GM12878 (cell line): ENCODE measurements around the gene DYSF. TPM values are rescaled to one million over a fixed set of nuclear protein-coding genes. Genes with fewer than 3 reads are reported as not detected.

Experiments used
- ATAC-seq: fragments of 200-7000 bp; cut with Tn5 transposase; 3 replicates; pipeline ENCODE4 v1.9.1; 2020; ENCODE audit warnings: mild to moderate bottlenecking, moderate library complexity
- BruUV-seq: library from RNA; stranded (reverse); fragments of 400-500 nt; replicated peaks from 2 replicates; lab custom pipeline; 2021; lab: Mats Ljungman, UMichigan
- CTCF ChIA-PET: fragments of 300-600 bp; sonication (Branson Sonifier 250); formaldehyde crosslinking; extraction: SDS; loops from one replicate; lab custom pipeline; 2021; ENCODE audit warnings: inconsistent platforms; lab: Yijun Ruan, JAX
- POLR2A ChIA-PET: fragments of 350-600 bp; formaldehyde crosslinking; extraction: SDS; loops from one replicate; lab custom pipeline; 2021; ENCODE audit warnings: inconsistent platforms; lab: Charles Lee
- RAD21 ChIA-PET: fragments of 300-600 bp; sonication (Branson Sonifier 250); formaldehyde crosslinking; loops from one replicate; lab custom pipeline; 2023; ENCODE audit warnings: antibody characterized with exemption; ENCODE audit not compliant: unreplicated experiment; lab: Charles Lee
- SMC1A ChIA-PET: fragments of 300-600 bp; sonication (Branson Sonifier 250); formaldehyde crosslinking; loops from one replicate; lab custom pipeline; 2023; ENCODE audit not compliant: unreplicated experiment, uncharacterized antibody; lab: Charles Lee
- DNase-seq: peaks from one replicate; pipeline ENCODE4 v3.0.0-alpha.2; 2011; ENCODE audit warnings: low read depth, low spot score
- FAIRE-seq: peaks from 3 replicates; lab custom pipeline; 2011; peaks lifted over from hg19 to GRCh38; lab: Jason Lieb, UNC
- H2AFZ ChIP-seq: 2 replicates; pipeline ENCODE4 v1.6.0; 2011; ENCODE audit warnings: low read depth, low read length, control low read depth; ENCODE audit not compliant: control insufficient read depth
- H3K27ac ChIP-seq: 2 replicates; pipeline ENCODE4 v1.5.1; 2011; ENCODE audit warnings: control low read depth; ENCODE audit not compliant: control insufficient read depth, insufficient read depth
- H3K27me3 ChIP-seq, 2 experiments: replicated peaks in 1 of 2; 2 replicates each; pipeline versions ENCODE4 v1.6.0 to v1.6.1; 2011; ENCODE audit warnings: low read length in 1 of 2; ENCODE audit not compliant: control insufficient read depth in 2 of 2, insufficient read depth in 2 of 2
- H3K36me3 ChIP-seq, 2 experiments: 2 replicates each; pipeline ENCODE4 v1.5.1; 2011; ENCODE audit warnings: low read length in 1 of 2; ENCODE audit not compliant: control insufficient read depth in 2 of 2, insufficient read depth in 2 of 2
- H3K4me1 ChIP-seq: 2 replicates; pipeline ENCODE4 v1.6.1; 2011; ENCODE audit warnings: mild to moderate bottlenecking, low read length, moderate library complexity, mixed read lengths; ENCODE audit not compliant: control insufficient read depth, insufficient read depth
- H3K4me2 ChIP-seq: 2 replicates; pipeline ENCODE4 v1.6.0; 2011; ENCODE audit warnings: control low read depth; ENCODE audit not compliant: control insufficient read depth, insufficient read depth
- H3K4me3 ChIP-seq: fragments of 200-600 bp; sonication (generic); 2 replicates; pipeline ENCODE4 v1.5.1; 2016
- H3K79me2 ChIP-seq: 2 replicates; pipeline ENCODE4 v1.6.0; 2011; ENCODE audit warnings: low read length; ENCODE audit not compliant: control insufficient read depth, insufficient read depth
- H3K9ac ChIP-seq: 2 replicates; pipeline ENCODE4 v1.8.0; 2011; ENCODE audit warnings: low read length, control low read depth, mixed read lengths; ENCODE audit not compliant: control insufficient read depth, insufficient read depth
- H3K9me3 ChIP-seq: replicated peaks from 3 replicates; pipeline ENCODE4 v1.5.1; 2011; ENCODE audit warnings: mild to moderate bottlenecking, low read length; ENCODE audit not compliant: control insufficient read depth, insufficient read depth
- H4K20me1 ChIP-seq: 2 replicates; pipeline ENCODE4 v1.6.0; 2011; ENCODE audit not compliant: control insufficient read depth, insufficient read depth
- RCOR1 ChIP-seq: conservative IDR thresholded peaks from 2 replicates; pipeline ENCODE4 v1.6.1; 2012; ENCODE audit warnings: low read depth, low read length, improper control_type of control experiment
- ZSCAN29 ChIP-seq: fragments of 450-650 bp; IDR thresholded peaks from 2 replicates; pipeline ENCODE4 v1.6.1; 2017; ENCODE audit warnings: mild to moderate bottlenecking, moderate library complexity
- ZZZ3 ChIP-seq: IDR thresholded peaks from 2 replicates; pipeline ENCODE4 v1.6.1; 2011; ENCODE audit warnings: low read depth; ENCODE audit not compliant: control insufficient read depth, insufficient read length
- in situ Hi-C: fragments of 300-500 bp; cut with MboI; formaldehyde crosslinking; loops from 9 replicates; pipeline ENCODE4 v1.14.3; 2018; ENCODE audit warnings: mixed read lengths
- intact Hi-C: fragments of 100-400 bp; cut with micrococcal nuclease; formaldehyde crosslinking; loops from one replicate; pipeline ENCODE4 v1.14.2; 2022; ENCODE audit not compliant: unreplicated experiment
- polyA plus RNA-seq, 11 experiments: library from polyadenylated mRNA; depleted of rRNA in 4 of 11; unstranded in 6 of 11; stranded (reverse) in 5 of 11; fragments of >200 nt; fragmentation: Nextera tagmentation in 4 of 11; fragmentation: Illumina TruSeq in 1 of 11; extraction: Ambion mirVana in 4 of 11; extraction: Trizol in 1 of 11; gene quantifications; 1 replicate in 1 of 11; 2 replicates in 10 of 11; pipeline versions ENCODE4 v1.2.1 to v1.2.3, GENCODE V29; 2011 to 2016; ENCODE audit warnings: inconsistent platforms in 2 of 11, missing spikeins in 2 of 11, low read depth in 1 of 11
- total RNA-seq, 4 experiments: library from RNA; depleted of rRNA in 3 of 4; stranded (reverse); fragments of >200 nt in 3 of 4; fragmentation: Illumina TruSeq in 1 of 4; extraction: Trizol in 1 of 4; gene quantifications; 2 replicates each; pipeline versions ENCODE4 v1.2.1 to v1.2.3, GENCODE V29; 2013 to 2021
- TF ChIP-seq, protein P1 (sequence below): fragments of 450-650 bp; IDR thresholded peaks from 2 replicates; pipeline ENCODE4 v1.6.1; 2018; ENCODE audit warnings: borderline replicate concordance, mild to moderate bottlenecking; ENCODE audit not compliant: partially characterized antibody
- TF ChIP-seq, protein P2 (sequence below): fragments of 450-650 bp; formaldehyde crosslinking; IDR thresholded peaks from 2 replicates; pipeline ENCODE4 v1.4.0; 2022; ENCODE audit warnings: mild to moderate bottlenecking, moderate library complexity

Gene DYSF
- total and polyA plus RNA-seq, 10 of the 15 experiments (the other 5 are each of a cell fraction or from before 2014, with no cell fraction given), result under 0.01 to 0.15 (median 0.03) TPM; not detected in 7

DNA sequence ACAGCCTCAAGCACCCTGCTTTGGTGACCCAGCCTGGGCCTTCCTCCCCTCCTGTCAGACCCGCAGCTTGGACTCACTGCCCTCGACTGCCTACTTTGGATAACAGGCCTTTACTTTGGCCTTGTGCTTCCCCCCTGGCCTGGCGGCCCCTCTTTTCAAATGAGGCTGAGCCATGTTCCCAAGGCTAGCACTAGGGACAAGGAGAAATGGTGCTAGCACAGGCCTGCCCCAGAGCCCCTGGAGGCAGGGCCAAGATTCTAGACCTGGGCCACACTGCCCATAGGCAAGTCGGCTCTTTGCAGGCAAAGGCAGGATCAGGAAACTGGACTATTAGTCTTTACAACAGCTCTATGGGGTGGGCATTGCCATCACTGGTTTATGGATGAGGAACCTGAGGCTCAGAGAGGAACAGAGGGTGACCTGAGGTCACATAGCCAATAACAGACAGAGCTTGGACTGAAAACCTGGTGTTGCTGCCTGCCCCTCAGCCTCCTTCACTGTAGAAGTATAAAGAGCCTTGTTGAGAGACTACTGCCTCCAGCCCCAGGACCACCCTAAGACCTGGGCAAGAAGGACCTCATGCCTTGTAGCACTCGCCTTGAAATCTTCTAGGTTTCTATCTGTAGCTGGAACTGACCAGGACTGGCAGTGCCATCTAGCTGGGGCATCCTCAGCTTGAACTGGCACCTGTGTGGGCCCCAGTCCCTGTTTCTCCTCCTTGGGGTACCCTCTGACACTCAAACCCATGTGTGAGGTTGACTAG lies 266.3 kb downstream of the DYSF start (continued):
- no peak for TF ChIP-seq ZZZ3

DNA sequence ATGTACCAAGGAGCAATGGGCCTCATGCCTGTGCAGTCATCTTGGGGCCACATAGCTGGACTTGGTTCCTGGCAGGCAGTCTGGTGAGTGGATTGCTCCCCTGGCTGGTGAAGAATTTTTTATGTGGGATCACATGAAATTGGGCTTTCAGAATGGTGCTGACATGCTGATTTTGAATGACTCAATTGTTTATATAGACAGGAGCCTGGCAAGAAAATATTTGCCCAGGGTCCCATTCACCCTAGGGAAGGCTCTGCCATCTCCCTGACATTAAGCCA lies 266.9 kb downstream of the DYSF start:
- H3K9ac ChIP-seq, result no peak overlapping the region
- ChIA-PET SMC1A (no interaction called here), RAD21 (no interaction called here), POLR2A (no interaction called here), CTCF (no interaction called here)
- H3K4me1 ChIP-seq, result no peaks in the 10 kb centered on the region
- no peaks in the 10 kb centered on the region for H4K20me1 ChIP-seq
- no TSS peak for BruUV-seq
- ATAC-seq, result no peak
- H3K27ac ChIP-seq, result no peak overlapping the region
- in situ Hi-C loops (no loop called here), intact Hi-C loops (no loop called here)
- no peak overlapping the region for H3K4me3 ChIP-seq
- TF ChIP-seq RCOR1, result no peak
- TF ChIP-seq, protein P1, sequence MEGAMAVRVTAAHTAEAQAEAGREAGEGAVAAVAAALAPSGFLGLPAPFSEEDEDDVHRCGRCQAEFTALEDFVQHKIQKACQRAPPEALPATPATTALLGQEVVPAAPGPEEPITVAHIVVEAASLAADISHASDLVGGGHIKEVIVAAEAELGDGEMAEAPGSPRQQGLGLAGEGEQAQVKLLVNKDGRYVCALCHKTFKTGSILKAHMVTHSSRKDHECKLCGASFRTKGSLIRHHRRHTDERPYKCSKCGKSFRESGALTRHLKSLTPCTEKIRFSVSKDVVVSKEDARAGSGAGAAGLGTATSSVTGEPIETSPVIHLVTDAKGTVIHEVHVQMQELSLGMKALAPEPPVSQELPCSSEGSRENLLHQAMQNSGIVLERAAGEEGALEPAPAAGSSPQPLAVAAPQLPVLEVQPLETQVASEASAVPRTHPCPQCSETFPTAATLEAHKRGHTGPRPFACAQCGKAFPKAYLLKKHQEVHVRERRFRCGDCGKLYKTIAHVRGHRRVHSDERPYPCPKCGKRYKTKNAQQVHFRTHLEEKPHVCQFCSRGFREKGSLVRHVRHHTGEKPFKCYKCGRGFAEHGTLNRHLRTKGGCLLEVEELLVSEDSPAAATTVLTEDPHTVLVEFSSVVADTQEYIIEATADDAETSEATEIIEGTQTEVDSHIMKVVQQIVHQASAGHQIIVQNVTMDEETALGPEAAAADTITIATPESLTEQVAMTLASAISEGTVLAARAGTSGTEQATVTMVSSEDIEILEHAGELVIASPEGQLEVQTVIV, result no peak
- TF ChIP-seq ZSCAN29, result no peak
- TF ChIP-seq, protein P2, sequence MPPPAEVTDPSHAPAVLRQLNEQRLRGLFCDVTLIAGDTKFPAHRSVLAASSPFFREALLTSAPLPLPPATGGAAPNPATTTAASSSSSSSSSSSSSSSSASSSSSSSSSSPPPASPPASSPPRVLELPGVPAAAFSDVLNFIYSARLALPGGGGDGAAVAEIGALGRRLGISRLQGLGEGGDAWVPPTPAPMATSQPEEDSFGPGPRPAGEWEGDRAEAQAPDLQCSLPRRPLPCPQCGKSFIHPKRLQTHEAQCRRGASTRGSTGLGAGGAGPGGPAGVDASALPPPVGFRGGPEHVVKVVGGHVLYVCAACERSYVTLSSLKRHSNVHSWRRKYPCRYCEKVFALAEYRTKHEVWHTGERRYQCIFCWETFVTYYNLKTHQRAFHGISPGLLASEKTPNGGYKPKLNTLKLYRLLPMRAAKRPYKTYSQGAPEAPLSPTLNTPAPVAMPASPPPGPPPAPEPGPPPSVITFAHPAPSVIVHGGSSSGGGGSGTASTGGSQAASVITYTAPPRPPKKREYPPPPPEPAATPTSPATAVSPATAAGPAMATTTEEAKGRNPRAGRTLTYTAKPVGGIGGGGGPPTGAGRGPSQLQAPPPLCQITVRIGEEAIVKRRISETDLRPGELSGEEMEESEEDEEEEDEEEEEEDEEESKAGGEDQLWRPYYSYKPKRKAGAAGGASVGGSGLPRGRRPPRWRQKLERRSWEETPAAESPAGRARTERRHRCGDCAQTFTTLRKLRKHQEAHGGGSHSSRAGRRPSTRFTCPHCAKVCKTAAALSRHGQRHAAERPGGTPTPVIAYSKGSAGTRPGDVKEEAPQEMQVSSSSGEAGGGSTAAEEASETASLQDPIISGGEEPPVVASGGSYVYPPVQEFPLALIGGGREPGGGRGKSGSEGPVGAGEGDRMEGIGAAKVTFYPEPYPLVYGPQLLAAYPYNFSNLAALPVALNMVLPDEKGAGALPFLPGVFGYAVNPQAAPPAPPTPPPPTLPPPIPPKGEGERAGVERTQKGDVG (CRISPR knock-in tag), result no peak
- H3K9me3 ChIP-seq, result no peaks in the 10 kb centered on the region
- H3K27me3 ChIP-seq, result no peaks in the 10 kb centered on the region
- DNase-seq, result no peak
- no peaks in the 10 kb centered on the region for H3K36me3 ChIP-seq
- no peak overlapping the region for H3K4me2 ChIP-seq
- H2AFZ ChIP-seq, result no peak overlapping the region
- no peak for FAIRE-seq
- no peaks in the 10 kb centered on the region for H3K79me2 ChIP-seq
